ENCODE results near the gene OR51I2. TPM values are rescaled to one million over a fixed set of nuclear protein-coding genes. Genes with fewer than 3 reads are reported as not detected.

OR51I2 gene
- total RNA-seq, 1 experiment from 2014 or later = not detected

DNA sequence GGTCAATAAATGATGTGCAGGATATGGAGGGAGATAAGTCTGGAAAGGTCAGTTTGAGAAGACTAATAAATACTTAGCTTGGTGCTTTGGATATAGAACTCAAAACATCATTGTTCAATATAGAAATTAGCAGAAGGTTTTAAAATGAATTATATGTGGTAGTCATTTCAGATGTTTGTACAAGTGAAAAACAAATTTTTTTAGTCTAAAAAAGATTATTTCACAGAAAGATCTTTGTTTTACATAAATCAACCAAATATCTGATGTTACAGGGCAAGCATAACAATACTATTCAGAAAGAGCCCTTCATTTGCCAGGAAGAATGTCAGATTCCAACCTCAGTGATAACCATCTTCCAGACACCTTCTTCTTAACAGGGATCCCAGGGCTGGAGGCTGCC lies 39.3 kb downstream of the OR51I2 start, which contains the start of gene OR52D1:
Gene OR52D1 (plus strand): TSS at position 301 of the 400 bp plus-strand sequence. CDS start 22 bp downstream, at position 323.
- BruUV-seq (replicated peaks) = no TSS peak
- ATAC-seq (no peak), DNase-seq (ENCODE audit: low read depth, low spot score) (no peak)
- Histone ChIP-seq H3K4me3 (replicated peaks in 1 of 2; ENCODE audit: low read depth in 1 of 2, low read length in 2 of 2) (no peak within 1 kb of the TSS), H3K27ac (ENCODE audit: low read depth, low read length) (peak within 1 kb of the TSS; percentile 6; the same call in 1 of the 2 replicates), H3K27me3 (ENCODE audit: insufficient read depth, low read length) (no peaks in the 10 kb centered on the region), H3K36me3 (ENCODE audit: control insufficient read depth in 1 of 2, insufficient read depth in 2 of 2, low read length in 2 of 2) (peaks cover 0 to 77% of the 10 kb centered on the region in 2 experiments; a peak in 3 of 4 replicates), H2AFZ (ENCODE audit: low read depth, low read length, poor library complexity, severe bottlenecking) (no peak within 1 kb of the TSS), H3K4me2 (ENCODE audit: low read length) (no peak within 1 kb of the TSS; the same call in 1 of the 2 replicates), H4K20me1 (ENCODE audit: insufficient read depth) (peaks cover 83% of the 10 kb centered on the region; the same call in 1 of the 2 replicates), H3K9me2 (ENCODE audit: insufficient read depth) (no peaks in the 10 kb centered on the region), H3K4me1 (ENCODE audit: control insufficient read depth in 1 of 2, insufficient read depth in 2 of 2, low read length in 2 of 2) (peaks cover 0 to 74% of the 10 kb centered on the region in 2 experiments; a peak in 2 of 4 replicates), H3K9ac (ENCODE audit: low read length) (peak within 1 kb of the TSS; percentile 21), H3K9me3 (ENCODE audit: control insufficient read depth in 1 of 2, insufficient read depth in 1 of 2, low read depth in 1 of 2, low read length in 2 of 2) (no peaks in the 10 kb centered on the region), H3K79me2 (ENCODE audit: insufficient read depth, low read length) (peaks cover 100% of the 10 kb centered on the region)
- ChIA-PET CTCF (no interaction called here), RAD21 (ENCODE audit: low non-redundant PET in 1 of 2, low total read pairs in 2 of 2, uncharacterized antibody in 2 of 2, unreplicated experiment in 2 of 2) (no interaction called here), POLR2A (interaction anchor here (1.8 kb wide), 1 partner anchor 17 kb away, joined by 9 read pairs; no protein-coding TSS in a partner anchor)
- intact Hi-C loops (cut with micrococcal nuclease) = no loop called here
- TF ChIP-seq SRF (IDR thresholded peaks at IDR 0.05; ENCODE audit: low read depth) (no peak), EGR1 (IDR thresholded peaks at IDR 0.05; ENCODE audit: low read depth) (no peak), TCF7L2 (IDR thresholded peaks at IDR 0.05; ENCODE audit: borderline replicate concordance, extremely low read depth, insufficient read depth, insufficient read length) (no peak)

DNA sequence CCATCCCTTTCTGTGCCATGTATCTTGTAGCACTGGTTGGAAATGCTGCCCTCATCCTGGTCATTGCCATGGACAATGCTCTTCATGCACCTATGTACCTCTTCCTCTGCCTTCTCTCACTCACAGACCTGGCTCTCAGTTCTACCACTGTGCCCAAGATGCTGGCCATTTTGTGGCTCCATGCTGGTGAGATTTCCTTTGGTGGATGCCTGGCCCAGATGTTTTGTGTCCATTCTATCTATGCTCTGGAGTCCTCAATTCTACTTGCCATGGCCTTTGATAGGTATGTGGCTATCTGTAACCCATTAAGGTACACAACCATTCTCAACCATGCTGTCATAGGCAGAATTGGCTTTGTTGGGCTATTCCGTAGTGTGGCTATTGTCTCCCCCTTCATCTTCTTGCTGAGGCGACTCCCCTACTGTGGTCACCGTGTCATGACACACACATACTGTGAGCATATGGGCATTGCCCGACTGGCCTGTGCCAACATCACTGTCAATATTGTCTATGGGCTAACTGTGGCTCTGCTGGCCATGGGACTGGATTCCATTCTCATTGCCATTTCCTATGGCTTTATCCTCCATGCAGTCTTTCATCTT lies 39.8 kb downstream of the OR51I2 start:
- BruUV-seq (replicated peaks) = no TSS peak
- ChIA-PET RAD21 (ENCODE audit: low non-redundant PET in 1 of 2, low total read pairs in 2 of 2, uncharacterized antibody in 2 of 2, unreplicated experiment in 2 of 2) (no interaction called here), CTCF (no interaction called here), POLR2A (interaction anchor here (1.8 to 7.1 kb wide), 2 partner anchors 16 to 17 kb away, joined by 9 to 56 read pairs; no protein-coding TSS in a partner anchor)
- H3K79me2 ChIP-seq (ENCODE audit: insufficient read depth, low read length) = peaks cover 100% of the 10 kb centered on the region
- peak overlapping the region; percentile 6; the same call in 1 of the 2 replicates for H3K27ac ChIP-seq (ENCODE audit: low read depth, low read length)
- H2AFZ ChIP-seq (ENCODE audit: low read depth, low read length, poor library complexity, severe bottlenecking) = no peak overlapping the region
- peak overlapping the region; percentile 21 for H3K9ac ChIP-seq (ENCODE audit: low read length)
- peaks cover 0 to 74% of the 10 kb centered on the region in 2 experiments; a peak in 3 of 4 replicates for H3K4me1 ChIP-seq (ENCODE audit: control insufficient read depth in 1 of 2, insufficient read depth in 2 of 2, low read length in 2 of 2)
- ATAC-seq = peak; percentile 25; the same call in 1 of the 2 replicates
- H3K4me2 ChIP-seq (ENCODE audit: low read length) = no peak overlapping the region; the same call in 1 of the 2 replicates
- H3K9me3 ChIP-seq (ENCODE audit: control insufficient read depth in 1 of 2, insufficient read depth in 1 of 2, low read depth in 1 of 2, low read length in 2 of 2) = no peaks in the 10 kb centered on the region
- no peak overlapping the region for H3K4me3 ChIP-seq (replicated peaks in 1 of 2; ENCODE audit: low read depth in 1 of 2, low read length in 2 of 2)
- peaks cover 3 to 76% of the 10 kb centered on the region in 2 experiments for H3K36me3 ChIP-seq (ENCODE audit: control insufficient read depth in 1 of 2, insufficient read depth in 2 of 2, low read length in 2 of 2)
- no peaks in the 10 kb centered on the region for H3K27me3 ChIP-seq (ENCODE audit: insufficient read depth, low read length)
- peaks cover 85% of the 10 kb centered on the region; the same call in 1 of the 2 replicates for H4K20me1 ChIP-seq (ENCODE audit: insufficient read depth)
- no peaks in the 10 kb centered on the region for H3K9me2 ChIP-seq (ENCODE audit: insufficient read depth)
- intact Hi-C loops (cut with micrococcal nuclease) = no loop called here
- DNase-seq (ENCODE audit: low read depth, low spot score) = no peak
- no peak for TF ChIP-seq CEBPB (IDR thresholded peaks at IDR 0.05; ENCODE audit: low read depth)
- TF ChIP-seq FOSL1 (IDR thresholded peaks at IDR 0.05; ENCODE audit: low read depth) = no peak
- no peak for TF ChIP-seq RAD21 (IDR thresholded peaks at IDR 0.05; ENCODE audit: low read depth)
- no peak for TF ChIP-seq SP1 (IDR thresholded peaks at IDR 0.05; ENCODE audit: low read depth)
- TF ChIP-seq, protein P1, sequence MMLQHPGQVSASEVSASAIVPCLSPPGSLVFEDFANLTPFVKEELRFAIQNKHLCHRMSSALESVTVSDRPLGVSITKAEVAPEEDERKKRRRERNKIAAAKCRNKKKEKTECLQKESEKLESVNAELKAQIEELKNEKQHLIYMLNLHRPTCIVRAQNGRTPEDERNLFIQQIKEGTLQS (IDR thresholded peaks at IDR 0.05) = no peak
- no peak for TF ChIP-seq JUND (IDR thresholded peaks at IDR 0.05)
- TF ChIP-seq TCF7L2 (IDR thresholded peaks at IDR 0.05; ENCODE audit: borderline replicate concordance, extremely low read depth, insufficient read depth, insufficient read length) = no peak
- TF ChIP-seq YY1 (IDR thresholded peaks at IDR 0.05; ENCODE audit: extremely low read depth, insufficient replicate concordance, low read depth, low read length) = no peak
- TF ChIP-seq ZNF274 (IDR thresholded peaks at IDR 0.05; ENCODE audit: low read depth, low read length) = no peak
- TF ChIP-seq EZH2 (IDR thresholded peaks at IDR 0.05) = no peak
- no peak for TF ChIP-seq EGR1 (IDR thresholded peaks at IDR 0.05; ENCODE audit: low read depth)
- TF ChIP-seq, protein P2, sequence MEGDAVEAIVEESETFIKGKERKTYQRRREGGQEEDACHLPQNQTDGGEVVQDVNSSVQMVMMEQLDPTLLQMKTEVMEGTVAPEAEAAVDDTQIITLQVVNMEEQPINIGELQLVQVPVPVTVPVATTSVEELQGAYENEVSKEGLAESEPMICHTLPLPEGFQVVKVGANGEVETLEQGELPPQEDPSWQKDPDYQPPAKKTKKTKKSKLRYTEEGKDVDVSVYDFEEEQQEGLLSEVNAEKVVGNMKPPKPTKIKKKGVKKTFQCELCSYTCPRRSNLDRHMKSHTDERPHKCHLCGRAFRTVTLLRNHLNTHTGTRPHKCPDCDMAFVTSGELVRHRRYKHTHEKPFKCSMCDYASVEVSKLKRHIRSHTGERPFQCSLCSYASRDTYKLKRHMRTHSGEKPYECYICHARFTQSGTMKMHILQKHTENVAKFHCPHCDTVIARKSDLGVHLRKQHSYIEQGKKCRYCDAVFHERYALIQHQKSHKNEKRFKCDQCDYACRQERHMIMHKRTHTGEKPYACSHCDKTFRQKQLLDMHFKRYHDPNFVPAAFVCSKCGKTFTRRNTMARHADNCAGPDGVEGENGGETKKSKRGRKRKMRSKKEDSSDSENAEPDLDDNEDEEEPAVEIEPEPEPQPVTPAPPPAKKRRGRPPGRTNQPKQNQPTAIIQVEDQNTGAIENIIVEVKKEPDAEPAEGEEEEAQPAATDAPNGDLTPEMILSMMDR (IDR thresholded peaks at IDR 0.05 in 2 of 3, conservative IDR thresholded peaks at IDR 0.05 in 1 of 3; ENCODE audit: borderline replicate concordance in 1 of 3, insufficient read depth in 1 of 3, low read depth in 2 of 3, low read length in 2 of 3) = no peak
- TF ChIP-seq, protein P3, sequence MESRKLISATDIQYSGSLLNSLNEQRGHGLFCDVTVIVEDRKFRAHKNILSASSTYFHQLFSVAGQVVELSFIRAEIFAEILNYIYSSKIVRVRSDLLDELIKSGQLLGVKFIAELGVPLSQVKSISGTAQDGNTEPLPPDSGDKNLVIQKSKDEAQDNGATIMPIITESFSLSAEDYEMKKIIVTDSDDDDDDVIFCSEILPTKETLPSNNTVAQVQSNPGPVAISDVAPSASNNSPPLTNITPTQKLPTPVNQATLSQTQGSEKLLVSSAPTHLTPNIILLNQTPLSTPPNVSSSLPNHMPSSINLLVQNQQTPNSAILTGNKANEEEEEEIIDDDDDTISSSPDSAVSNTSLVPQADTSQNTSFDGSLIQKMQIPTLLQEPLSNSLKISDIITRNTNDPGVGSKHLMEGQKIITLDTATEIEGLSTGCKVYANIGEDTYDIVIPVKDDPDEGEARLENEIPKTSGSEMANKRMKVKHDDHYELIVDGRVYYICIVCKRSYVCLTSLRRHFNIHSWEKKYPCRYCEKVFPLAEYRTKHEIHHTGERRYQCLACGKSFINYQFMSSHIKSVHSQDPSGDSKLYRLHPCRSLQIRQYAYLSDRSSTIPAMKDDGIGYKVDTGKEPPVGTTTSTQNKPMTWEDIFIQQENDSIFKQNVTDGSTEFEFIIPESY (IDR thresholded peaks at IDR 0.05; ENCODE audit: extremely low read depth, insufficient replicate concordance, low read length) = no peak

All from HCT116 (cell line).